ENCODE measurements around the gene RCE1.

Gene RCE1

GRCh38 chr11:66870131-66870530 is 26.9 kb downstream of the RCE1 start:
- no peak for TF ChIP-seq CTCF (IDR thresholded peaks at IDR 0.05)

DNA sequence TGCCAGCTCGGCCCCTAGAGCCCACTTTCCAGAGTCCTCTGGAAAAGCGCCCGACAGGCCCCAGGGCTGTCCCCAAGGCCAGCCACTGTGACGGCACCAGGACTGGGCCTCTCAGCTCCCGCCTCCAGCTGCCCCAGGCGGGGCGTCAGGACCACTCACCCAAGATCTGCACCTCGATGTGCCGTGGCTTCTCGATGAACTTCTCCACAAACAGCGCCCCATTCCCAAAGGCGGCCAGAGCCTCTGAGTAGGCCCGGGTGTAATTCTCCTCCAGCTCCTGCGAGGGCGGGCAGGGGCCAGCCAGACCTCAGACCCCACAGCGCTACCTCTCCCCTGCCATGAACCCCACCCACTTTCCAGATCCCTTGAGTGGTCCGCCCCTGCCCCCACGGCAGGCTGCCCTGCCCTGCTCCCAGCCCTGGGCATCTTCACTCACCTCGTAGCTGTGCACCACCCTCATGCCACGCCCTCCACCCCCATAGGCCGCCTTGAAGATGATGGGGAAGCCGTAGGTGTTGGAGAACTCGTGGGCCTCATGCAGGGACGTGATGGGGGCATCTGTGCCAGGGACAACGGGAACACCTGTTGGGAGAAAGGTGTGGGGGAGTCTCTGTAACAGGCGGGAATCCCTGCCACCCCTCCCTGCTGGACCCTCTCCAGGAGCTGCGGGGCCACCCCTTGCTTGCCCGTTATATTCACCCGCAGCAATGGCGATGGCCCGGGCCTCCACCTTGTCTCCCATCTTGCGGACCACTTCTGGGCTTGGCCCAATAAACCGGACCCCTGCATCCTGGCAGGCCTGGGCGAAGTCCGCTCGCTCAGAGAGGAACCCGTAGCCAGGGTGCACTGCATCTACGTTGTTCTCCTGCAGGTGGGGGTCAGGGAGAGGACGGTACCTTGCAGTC is 27.6 kb downstream of the RCE1 start:
- no peak for TF ChIP-seq CTCF (IDR thresholded peaks at IDR 0.05)

GRCh38 chr11:66871521-66871901 is 28.3 kb downstream of the RCE1 start:
- TF ChIP-seq CTCF (IDR thresholded peaks at IDR 0.05) = no peak

DNA sequence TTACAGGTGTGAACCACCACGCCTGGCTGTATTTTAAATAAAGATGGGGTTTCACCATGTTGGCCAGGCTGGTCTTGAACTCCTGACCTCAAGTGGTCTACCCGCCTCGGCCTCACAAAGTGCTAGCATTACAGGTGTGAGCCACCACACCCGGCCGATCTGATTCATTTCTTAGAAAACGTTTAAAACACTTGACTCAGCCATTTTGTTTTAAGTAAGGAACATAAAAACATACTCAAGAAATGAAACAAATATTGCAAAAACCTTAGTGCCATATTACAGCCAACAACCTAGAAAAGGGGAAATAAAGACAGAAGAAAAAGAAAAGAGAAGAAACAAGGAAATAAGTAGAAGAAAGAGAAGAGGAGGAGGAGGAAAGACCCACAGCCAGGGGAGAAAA is 31.0 kb downstream of the RCE1 start:
- no peak for TF ChIP-seq CTCF (IDR thresholded peaks at IDR 0.05)

DNA sequence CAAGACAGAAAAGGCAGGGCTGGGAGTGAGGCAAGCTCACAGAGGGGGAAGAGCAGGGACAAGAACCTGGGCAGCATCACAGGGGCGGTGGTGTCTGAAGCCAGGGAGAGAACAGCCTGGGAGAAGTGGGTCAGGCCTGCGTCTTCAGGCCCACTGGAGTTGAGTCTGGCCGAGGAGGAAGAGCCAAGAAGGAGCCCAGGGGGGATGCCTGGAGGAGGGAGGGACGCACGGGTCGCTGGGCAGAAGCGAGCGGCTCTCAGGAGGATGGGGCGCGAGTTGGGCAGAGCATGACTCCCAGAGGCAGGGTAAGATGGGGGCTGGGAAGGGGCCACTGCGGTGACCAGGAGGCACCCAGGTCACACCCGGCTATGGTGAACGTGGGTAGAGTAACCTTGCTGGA is 32.1 kb downstream of the RCE1 start:
- no peak for TF ChIP-seq CTCF (IDR thresholded peaks at IDR 0.05)

DNA sequence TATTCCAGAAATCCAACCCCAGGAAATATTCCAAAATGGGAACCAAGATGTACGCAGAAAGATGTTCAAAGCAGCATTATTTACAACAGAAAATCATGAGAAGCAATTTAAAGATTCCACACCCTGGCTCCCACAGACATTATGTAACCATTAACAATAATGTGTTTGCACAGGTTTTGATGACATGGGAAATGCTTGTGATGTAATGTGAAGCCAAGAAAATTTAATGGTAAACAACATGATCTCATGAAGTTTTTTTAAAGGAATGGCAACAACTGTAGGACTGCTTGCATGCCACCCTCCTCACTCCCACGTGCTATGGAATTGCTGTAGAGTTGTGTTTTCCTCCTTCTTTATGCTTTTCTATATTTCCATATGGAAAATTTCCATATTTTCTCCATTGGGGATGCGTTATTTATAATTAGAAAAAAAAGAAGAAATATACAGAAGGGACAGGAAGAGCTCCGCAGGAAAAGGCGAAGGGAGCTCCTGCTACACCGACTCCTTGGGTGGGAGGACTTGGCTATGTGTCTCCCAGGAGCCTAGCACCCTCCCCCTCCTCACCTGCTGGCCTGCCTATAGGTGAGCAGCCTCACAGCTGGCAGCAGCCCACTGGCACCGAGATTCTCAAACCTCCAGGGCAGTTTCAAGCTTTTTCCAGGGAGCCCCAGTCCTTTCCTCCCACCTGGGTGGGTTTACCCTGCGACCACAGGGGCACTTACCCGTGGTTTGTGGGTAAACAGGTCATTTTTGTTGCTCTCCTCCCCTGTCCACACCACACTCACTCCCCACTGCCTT is 34.5 kb downstream of the RCE1 start:
- no peak for TF ChIP-seq CTCF (IDR thresholded peaks at IDR 0.05)

DNA sequence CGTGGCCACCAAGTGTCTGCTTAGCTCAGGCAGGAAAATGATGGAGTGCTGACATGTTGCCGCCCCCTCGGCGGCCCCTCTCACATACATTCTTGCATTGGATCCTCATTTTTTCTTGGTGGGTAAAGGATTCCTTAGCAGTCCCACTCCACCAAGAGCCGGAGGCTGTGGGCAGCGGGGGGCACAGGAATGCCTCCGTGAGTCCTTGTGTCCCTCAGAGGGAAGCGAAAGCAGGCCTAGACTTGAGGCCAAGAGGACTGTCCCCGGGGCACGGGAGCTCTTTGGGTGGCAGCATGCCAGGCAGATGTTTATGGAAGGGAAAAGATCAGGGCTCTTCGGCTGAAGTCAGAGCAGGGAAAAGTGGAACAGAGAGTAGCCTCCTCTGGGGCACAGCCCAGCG is 35.2 kb downstream of the RCE1 start:
- TF ChIP-seq CTCF (IDR thresholded peaks at IDR 0.05) = no peak
